Activated T-helper 1 cell treated with anti-CD3 and anti-CD28 coated beads, Interleukin-2, amount 50 U/mL, for 16 hours (primary cell): ENCODE measurements around the gene WAS.
"Not testable (repeated sequence)": the region's sequence is repeated elsewhere in the genome, so short reads cannot be mapped to it uniquely, and the experiment has no call there.

Experiments used
- DNase-seq, 2 donors: peaks; one replicate each; pipeline ENCODE4 v3.0.0-alpha.2; 2020; ENCODE audit warnings: low read depth in 1 of 2, low spot score in 1 of 2

Gene WAS

GRCh38 chrX:48684134-48684533 lies 535 bp downstream of the WAS start:
- DNase-seq: no peak

DNA sequence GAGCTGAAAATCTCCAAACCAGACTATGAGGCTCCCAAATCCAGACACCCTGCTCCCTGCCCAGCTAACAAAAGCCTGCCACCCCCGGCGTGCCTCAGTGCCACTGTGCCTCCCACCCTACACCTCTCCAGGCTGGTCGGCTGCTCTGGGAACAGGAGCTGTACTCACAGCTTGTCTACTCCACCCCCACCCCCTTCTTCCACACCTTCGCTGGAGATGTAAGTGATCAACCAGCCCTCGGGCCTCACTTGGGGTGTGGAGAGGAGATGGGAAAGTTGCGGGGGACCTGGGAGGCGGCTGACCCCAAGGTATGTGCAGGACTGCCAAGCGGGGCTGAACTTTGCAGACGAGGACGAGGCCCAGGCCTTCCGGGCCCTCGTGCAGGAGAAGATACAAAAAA lies 1.8 kb downstream of the WAS start:
- no peak for DNase-seq

DNA sequence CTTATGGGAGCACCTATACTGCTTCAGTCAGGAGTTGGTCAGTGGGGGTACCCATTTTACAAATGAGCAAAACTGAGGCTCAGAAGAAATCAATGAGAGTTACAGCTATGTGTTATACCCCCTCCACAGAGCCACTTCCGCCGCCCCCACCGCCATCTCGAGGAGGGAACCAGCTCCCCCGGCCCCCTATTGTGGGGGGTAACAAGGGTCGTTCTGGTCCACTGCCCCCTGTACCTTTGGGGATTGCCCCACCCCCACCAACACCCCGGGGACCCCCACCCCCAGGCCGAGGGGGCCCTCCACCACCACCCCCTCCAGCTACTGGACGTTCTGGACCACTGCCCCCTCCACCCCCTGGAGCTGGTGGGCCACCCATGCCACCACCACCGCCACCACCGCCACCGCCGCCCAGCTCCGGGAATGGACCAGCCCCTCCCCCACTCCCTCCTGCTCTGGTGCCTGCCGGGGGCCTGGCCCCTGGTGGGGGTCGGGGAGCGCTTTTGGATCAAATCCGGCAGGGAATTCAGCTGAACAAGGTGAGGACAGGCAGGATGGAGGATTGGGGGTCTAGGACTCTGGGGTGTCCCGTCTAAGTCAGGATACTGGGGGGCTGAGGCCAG lies 5.0 kb downstream of the WAS start:
- DNase-seq: no peak

DNA sequence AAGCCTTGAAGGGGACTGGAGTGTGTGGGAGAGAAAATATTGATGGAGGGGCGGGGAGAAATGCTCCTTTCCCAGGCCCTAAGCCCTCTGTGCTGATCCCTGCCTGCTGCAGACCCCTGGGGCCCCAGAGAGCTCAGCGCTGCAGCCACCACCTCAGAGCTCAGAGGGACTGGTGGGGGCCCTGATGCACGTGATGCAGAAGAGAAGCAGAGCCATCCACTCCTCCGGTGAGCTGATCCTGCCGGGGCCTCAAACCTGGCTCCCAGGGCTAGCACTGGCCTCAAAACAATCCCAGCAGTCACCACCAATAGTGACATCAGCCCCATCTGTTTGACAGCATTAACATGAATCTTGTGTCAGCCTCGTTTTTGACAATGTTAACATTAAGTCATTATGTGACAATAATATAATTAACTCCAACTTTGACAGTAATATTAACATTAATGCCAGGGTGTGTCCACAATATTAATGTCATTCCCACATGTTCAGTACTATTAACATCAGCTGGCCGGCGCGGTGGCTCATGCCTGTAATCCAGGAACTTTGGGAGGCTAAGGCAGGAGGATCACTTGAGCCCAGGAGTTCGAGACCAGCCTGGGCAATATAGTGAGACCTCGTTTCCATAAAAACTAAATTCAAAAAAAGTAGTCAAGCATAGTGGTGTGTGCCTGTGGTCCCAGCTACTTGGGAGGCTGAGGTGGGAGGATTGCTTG lies 5.8 kb downstream of the WAS start:
- DNase-seq: no peak

DNA sequence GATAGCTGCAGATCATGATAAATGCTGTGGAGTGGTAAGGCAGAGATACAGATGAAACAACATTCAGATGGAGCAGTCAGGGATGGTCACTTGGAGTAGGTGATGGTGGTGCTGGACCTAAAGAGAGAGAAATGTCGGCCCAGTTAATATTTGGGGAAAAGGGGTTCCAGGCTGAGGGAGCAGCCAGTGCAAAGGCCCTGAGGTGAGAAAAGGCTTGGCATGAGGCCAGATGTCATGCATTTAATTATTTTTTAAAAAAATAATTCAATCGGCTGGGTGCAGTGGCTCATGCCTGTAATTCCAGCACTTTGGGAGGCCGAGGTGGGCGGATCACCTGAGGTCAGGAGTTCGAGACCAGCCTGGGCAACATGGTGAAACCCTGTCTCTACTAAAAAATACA lies 8.1 kb downstream of the WAS start:
- DNase-seq: not testable (repeated sequence)

GRCh38 chrX:48694776-48695533 lies 11.4 kb downstream of the WAS start:
- DNase-seq: no peak

- no peak for DNase-seq
These were observed 11.9 kb downstream of the WAS start for GRCh38 chrX:48695534-48695896.

- no peak for DNase-seq
These were observed 12.3 kb downstream of the WAS start for GRCh38 chrX:48695925-48696300.

GRCh38 chrX:48696301-48696908 lies 12.8 kb downstream of the WAS start, which contains the start of gene SUV39H1:
TSS of gene SUV39H1 (plus strand) at chrX:48696734. CDS start at chrX:48696785, 51 bp downstream.
- peak; percentile 54 to 77 for DNase-seq

DNA sequence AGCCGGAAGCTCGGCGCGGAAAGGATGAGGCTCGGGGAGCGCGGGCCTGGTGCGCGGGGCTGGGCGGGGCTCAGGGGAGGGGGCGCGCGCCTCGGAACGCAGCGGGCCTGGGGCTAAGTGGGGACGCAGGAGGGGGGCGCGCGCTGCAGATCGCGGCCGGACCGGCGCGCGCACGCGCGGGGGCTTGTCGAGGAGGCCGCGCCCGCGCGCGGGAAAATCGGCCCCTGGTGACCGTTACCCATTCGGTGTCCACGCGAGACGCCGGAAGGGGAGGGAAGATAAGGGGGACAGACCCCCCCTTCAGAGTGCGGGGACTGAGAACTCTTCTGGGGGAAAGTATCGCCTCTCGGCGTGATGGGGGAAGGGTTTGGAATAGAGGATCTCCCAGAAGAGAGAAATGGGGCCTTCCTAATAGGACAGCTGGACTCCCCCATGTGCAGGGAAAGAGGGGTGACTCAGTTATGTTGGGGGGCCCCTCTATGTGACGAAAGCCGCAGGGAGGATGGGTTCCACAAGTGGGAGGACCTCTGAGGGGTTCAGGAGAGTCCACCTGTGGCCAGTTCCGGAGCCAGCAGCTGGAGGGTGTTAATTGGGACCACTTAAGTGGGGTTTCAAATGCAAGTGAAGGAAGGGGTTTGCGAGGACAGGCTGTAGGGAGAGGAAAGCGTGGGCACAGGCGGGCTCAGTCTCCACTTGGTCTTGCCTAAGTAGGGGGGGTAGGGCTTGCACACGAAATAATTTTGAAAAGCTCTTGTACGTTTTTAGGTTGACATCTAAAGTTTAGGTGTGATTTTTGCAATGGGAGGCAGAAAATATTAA lies 13.5 kb downstream of the WAS start:
- DNase-seq: no peak

GRCh38 chrX:48698306-48698705 lies 14.7 kb downstream of the WAS start:
- no peak for DNase-seq

DNA sequence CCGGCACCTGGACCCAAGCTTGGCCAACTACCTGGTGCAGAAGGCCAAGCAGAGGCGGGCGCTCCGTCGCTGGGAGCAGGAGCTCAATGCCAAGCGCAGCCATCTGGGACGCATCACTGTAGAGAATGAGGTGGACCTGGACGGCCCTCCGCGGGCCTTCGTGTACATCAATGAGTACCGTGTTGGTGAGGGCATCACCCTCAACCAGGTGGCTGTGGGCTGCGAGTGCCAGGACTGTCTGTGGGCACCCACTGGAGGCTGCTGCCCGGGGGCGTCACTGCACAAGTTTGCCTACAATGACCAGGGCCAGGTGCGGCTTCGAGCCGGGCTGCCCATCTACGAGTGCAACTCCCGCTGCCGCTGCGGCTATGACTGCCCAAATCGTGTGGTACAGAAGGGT lies 16.6 kb downstream of the WAS start:
- DNase-seq: no peak

- DNase-seq: no peak
These were observed 17.5 kb downstream of the WAS start for GRCh38 chrX:48700951-48701653.

DNA sequence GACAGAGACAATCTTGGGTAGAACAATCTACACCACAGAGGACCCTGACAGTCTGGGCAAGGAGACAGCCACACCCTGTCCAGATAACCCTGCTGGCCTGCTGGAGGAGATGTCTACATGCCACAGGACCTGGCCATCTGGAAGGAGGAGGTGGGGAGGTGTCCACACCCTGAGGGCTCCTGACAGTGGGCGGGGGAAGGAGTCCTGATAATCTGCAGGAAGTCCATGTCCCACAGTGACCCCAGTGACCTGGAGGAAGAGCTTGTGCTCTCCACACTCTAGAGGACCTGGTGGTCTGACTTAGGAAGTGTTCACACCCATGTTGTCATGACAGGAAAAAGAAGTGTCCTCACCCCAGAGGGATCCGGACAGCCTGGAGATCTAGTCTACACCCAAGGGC lies 18.4 kb downstream of the WAS start:
- DNase-seq: no peak

DNA sequence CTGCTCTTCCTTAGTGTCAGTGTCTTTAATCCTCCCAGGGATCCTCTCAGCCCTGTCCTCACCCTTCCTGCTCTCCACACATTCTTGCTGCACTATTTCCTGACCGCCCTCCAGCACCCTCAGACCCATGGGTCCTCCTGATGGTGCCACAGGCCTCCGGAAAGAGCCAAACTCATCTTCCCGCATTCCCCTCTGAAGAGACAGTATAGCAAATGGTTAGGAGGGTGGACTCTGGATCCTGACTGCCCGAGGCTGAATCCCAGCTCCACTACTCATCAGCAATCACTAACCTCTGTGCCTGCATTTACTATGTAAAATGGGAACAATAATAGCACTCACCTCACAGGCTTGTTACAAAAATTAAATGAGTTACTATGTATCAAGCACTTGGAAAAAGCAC lies 19.1 kb downstream of the WAS start:
- no peak for DNase-seq

DNA sequence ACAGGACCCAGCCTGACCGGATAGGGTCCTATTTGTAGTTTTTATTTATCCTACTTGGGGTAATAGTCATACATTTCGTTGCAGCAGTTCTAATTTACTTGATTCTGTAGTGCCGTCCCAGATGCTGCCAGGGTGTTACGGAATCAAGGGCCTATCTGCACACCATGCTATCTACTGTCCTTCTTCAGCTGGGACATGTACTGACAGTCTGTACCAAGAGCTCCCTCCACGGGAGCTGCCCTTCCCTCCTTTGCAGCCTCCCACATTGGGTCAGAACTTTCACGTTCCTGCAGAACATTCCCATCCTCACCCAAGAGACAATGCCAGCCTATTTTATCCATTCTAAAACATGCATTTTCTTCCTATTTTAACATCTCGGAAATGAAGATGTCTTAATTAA lies 19.6 kb downstream of the WAS start:
- DNase-seq: no peak

- no peak for DNase-seq
These were observed 20.3 kb downstream of the WAS start for GRCh38 chrX:48703642-48704481.

DNA sequence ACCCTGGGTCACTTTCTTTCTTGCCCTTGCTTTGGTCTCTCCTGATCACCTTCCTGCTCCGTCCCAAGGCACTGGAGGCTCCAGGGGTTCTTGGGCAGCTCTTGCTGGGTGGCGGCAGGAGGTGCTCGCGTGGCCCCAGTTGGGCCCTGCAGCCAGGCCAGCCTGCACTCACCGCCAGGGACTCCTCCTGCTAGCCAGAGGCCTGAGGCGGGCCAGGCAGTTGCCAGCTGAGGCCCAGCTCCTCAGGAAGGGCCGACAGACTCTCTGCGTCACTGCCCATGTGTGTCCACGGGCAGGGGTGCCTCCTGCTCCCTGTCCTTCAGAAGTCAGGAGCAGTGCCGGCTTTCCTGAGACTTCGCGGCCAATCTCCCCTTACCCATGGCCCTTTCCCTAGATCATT lies 22.3 kb downstream of the WAS start:
- DNase-seq: no peak

GRCh38 chrX:48709522-48710112 lies 26.0 kb downstream of the WAS start:
- no peak for DNase-seq
